Neural cell (in vitro differentiated cells): Measurements from ENCODE around the gene KLF14. TPM values are rescaled to one million over a fixed set of nuclear protein-coding genes. Genes with fewer than 3 reads are reported as not detected.

Experiments used
- polyA plus RNA-seq: library from polyadenylated mRNA; depleted of rRNA; stranded (reverse); fragments of >200 nt; gene quantifications from 2 replicates; pipeline ENCODE4 v1.2.3, GENCODE V29; 2014

KLF14 gene
- polyA plus RNA-seq, 1 donor from 2014 or later, result not detected

Other genes with a start within 250 kb of the KLF14 start
- gene MEST, start 242.1 kb downstream of the KLF14 start, polyA plus RNA-seq, result 136 and 153 TPM in 2 replicates
- 37.9 and 41.0 TPM in 2 replicates for gene COPG2, start 65.5 kb downstream of the KLF14 start, polyA plus RNA-seq
- gene TSGA13, start 47.7 kb downstream of the KLF14 start, polyA plus RNA-seq, result not detected in 2 replicates